Measurements from ENCODE around the gene CCL11.

- TF ChIP-seq CTCF (IDR thresholded peaks at IDR 0.05) (no peak), POLR2A (IDR thresholded peaks at IDR 0.05) (no peak)
These were observed 32.4 kb upstream of the CCL11 start for GRCh38 chr17:34253139-34253525.
